Measurements from ENCODE around the gene LAPTM4A. TPM values are rescaled to one million over a fixed set of nuclear protein-coding genes. Genes with fewer than 3 reads are reported as not detected.

Gene LAPTM4A
- total and polyA plus RNA-seq, 10 of the 15 experiments (the other 5 are each of a cell fraction or from before 2014, with no cell fraction given), result 17.8 to 107 (median 45.8) TPM

- no peak for ATAC-seq
- Histone ChIP-seq H3K9ac (ENCODE audit: control insufficient read depth, insufficient read depth, low read length) (no peak overlapping the region), H3K27ac (ENCODE audit: control insufficient read depth, insufficient read depth) (no peak overlapping the region), H3K9me3 (replicated peaks; ENCODE audit: control insufficient read depth, insufficient read depth, low read length) (no peaks in the 10 kb centered on the region; the same call in 2 of the 3 replicates), H2AFZ (ENCODE audit: control insufficient read depth, low read depth, low read length) (no peak overlapping the region), H4K20me1 (ENCODE audit: control insufficient read depth, insufficient read depth) (no peaks in the 10 kb centered on the region), H3K4me3 (no peak overlapping the region), H3K27me3 (replicated peaks in 1 of 2; ENCODE audit: control insufficient read depth in 2 of 2, insufficient read depth in 2 of 2, low read length in 1 of 2) (no peaks in the 10 kb centered on the region), H3K79me2 (ENCODE audit: control insufficient read depth, insufficient read depth, low read length) (no peaks in the 10 kb centered on the region; the same call in 1 of the 2 replicates), H3K4me2 (ENCODE audit: control insufficient read depth, insufficient read depth) (no peak overlapping the region), H3K36me3 (ENCODE audit: control insufficient read depth in 2 of 2, insufficient read depth in 2 of 2, low read length in 1 of 2) (peaks cover 15 to 29% of the 10 kb centered on the region in 2 experiments), H3K4me1 (ENCODE audit: control insufficient read depth, insufficient read depth, low read length) (peaks cover 3% of the 10 kb centered on the region; the same call in 1 of the 2 replicates)
- ChIA-PET RAD21 (ENCODE audit: unreplicated experiment) (interaction anchor here (1.4 to 3.0 kb wide), 2 partner anchors 14 to 79 kb away, joined by 3 to 12 read pairs; no protein-coding TSS in a partner anchor), POLR2A (no interaction called here), CTCF (interaction anchor here (1.1 to 1.5 kb wide), 4 partner anchors 9 to 46 kb away, joined by 3 to 7 read pairs (median 4); no protein-coding TSS in a partner anchor), SMC1A (ENCODE audit: uncharacterized antibody, unreplicated experiment) (interaction anchor here (1.1 to 5.9 kb wide), 5 partner anchors 9 to 102 kb away, joined by 4 to 31 read pairs (median 9); no protein-coding TSS in a partner anchor)
- no peak for DNase-seq (ENCODE audit: low read depth, low spot score)
- in situ Hi-C loops (cut with MboI) (no loop called here), intact Hi-C loops (cut with micrococcal nuclease; ENCODE audit: unreplicated experiment) (no loop called here)
- BruUV-seq (replicated peaks), result no TSS peak
- FAIRE-seq, result no peak
- 100% methylated on average over 2 of the region's 2 CpGs for WGBS (ENCODE audit: insufficient coverage, insufficient replicate concordance, low lambda C conversion rate, missing lambda C conversion rate)
- TF ChIP-seq, protein P1, sequence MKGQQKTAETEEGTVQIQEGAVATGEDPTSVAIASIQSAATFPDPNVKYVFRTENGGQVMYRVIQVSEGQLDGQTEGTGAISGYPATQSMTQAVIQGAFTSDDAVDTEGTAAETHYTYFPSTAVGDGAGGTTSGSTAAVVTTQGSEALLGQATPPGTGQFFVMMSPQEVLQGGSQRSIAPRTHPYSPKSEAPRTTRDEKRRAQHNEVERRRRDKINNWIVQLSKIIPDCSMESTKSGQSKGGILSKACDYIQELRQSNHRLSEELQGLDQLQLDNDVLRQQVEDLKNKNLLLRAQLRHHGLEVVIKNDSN (IDR thresholded peaks at IDR 0.05; ENCODE audit: borderline replicate concordance, extremely low read length, insufficient read depth, low read depth, low read length), result no peak
- TF ChIP-seq ELK1 (IDR thresholded peaks at IDR 0.05; ENCODE audit: low read depth, low read length) (no peak), PAX5 (IDR thresholded peaks at IDR 0.05; ENCODE audit: borderline replicate concordance, low read depth, low read length) (no peak), ZNF687 (IDR thresholded peaks at IDR 0.05) (no peak), BRCA1 (IDR thresholded peaks at IDR 0.05; ENCODE audit: low read depth, low read length) (no peak), HDGF (IDR thresholded peaks at IDR 0.05) (no peak), JUND (IDR thresholded peaks at IDR 0.05; ENCODE audit: low read depth, low read length) (no peak), MAX (IDR thresholded peaks at IDR 0.05; ENCODE audit: low read depth, low read length) (no peak)
- TF ChIP-seq, protein P2, sequence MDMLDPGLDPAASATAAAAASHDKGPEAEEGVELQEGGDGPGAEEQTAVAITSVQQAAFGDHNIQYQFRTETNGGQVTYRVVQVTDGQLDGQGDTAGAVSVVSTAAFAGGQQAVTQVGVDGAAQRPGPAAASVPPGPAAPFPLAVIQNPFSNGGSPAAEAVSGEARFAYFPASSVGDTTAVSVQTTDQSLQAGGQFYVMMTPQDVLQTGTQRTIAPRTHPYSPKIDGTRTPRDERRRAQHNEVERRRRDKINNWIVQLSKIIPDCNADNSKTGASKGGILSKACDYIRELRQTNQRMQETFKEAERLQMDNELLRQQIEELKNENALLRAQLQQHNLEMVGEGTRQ (IDR thresholded peaks at IDR 0.05; ENCODE audit: borderline replicate concordance, low read depth, low read length), result no peak
- TF ChIP-seq, protein P3, sequence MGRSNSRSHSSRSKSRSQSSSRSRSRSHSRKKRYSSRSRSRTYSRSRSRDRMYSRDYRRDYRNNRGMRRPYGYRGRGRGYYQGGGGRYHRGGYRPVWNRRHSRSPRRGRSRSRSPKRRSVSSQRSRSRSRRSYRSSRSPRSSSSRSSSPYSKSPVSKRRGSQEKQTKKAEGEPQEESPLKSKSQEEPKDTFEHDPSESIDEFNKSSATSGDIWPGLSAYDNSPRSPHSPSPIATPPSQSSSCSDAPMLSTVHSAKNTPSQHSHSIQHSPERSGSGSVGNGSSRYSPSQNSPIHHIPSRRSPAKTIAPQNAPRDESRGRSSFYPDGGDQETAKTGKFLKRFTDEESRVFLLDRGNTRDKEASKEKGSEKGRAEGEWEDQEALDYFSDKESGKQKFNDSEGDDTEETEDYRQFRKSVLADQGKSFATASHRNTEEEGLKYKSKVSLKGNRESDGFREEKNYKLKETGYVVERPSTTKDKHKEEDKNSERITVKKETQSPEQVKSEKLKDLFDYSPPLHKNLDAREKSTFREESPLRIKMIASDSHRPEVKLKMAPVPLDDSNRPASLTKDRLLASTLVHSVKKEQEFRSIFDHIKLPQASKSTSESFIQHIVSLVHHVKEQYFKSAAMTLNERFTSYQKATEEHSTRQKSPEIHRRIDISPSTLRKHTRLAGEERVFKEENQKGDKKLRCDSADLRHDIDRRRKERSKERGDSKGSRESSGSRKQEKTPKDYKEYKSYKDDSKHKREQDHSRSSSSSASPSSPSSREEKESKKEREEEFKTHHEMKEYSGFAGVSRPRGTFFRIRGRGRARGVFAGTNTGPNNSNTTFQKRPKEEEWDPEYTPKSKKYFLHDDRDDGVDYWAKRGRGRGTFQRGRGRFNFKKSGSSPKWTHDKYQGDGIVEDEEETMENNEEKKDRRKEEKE (IDR thresholded peaks at IDR 0.05), result no peak
Observed at GRCh38 chr2:20034821-20035220, 16.6 kb downstream of the LAPTM4A start.
